Spleen (tissue), 7 donors: ENCODE data around the gene DHX35.

Experiments
- CTCF ChIP-seq, 11 experiments: fragments of 200-600 bp in 7 of 11; fragments of 450-650 bp in 4 of 11; sonication (generic) in 4 of 11; IDR thresholded peaks in 8 of 11; conservative IDR thresholded peaks in 3 of 11; 1 replicate in 7 of 11; 2 replicates in 4 of 11; pipeline versions ENCODE4 v1.4.0 to v1.8.0; 2016 to 2021; ENCODE audit warnings: antibody characterized with exemption in 11 of 11, inconsistent platforms in 4 of 11, mild to moderate bottlenecking in 1 of 11
- POLR2A ChIP-seq, 3 donors: fragments of 450-650 bp; IDR thresholded peaks; one replicate each; pipeline ENCODE4 v1.5.1; 2017; ENCODE audit warnings: antibody characterized with exemption in 3 of 3, mild to moderate bottlenecking in 1 of 3
- donor health status: DM: no; HTN: no; CAD: no; lungs with moderate emphysema.
- donor health status: DM: no; HTN: no; CAD: no.
- donor health status: DM: no; HTN: no; CAD: no.

DNA sequence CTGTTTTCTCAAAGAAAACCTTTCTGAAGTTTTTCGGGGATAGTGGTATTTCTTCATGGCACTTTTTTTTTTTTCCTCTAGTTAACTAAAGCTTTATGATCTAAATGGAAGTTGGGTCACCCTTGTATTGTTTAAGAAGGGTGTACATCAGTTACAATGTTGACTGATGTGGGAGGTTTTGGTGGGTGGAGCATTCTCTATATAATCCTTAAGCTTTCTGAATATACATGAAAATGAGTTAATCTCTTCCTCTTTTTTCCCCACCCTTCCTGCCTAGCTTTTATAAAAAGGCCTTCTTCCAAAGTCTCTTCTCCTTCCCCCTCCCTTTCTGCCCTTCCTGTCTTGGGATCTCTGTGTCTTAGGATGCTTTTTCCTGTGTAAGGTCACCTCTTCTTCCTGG, 47.2 kb downstream of the DHX35 start:
- TF ChIP-seq CTCF (IDR thresholded peaks at IDR 0.05 in 8 of 11, conservative IDR thresholded peaks at IDR 0.05 in 3 of 11) = no peak
- TF ChIP-seq POLR2A (IDR thresholded peaks at IDR 0.05) = no peak
